Skeletal muscle tissue (tissue), 4 donors: ENCODE measurements around the gene KRT40. TPM values are rescaled to one million over a fixed set of nuclear protein-coding genes. Genes with fewer than 3 reads are reported as not detected.

Experiments
- H3K27ac ChIP-seq: one replicate; pipeline ENCODE4 v1.7.0; 2013; ENCODE audit warnings: mild to moderate bottlenecking, low read depth, low read length, inconsistent platforms
- H3K27me3 ChIP-seq, 3 donors: one replicate each; pipeline ENCODE4 v1.7.0; 2013; ENCODE audit warnings: low read length in 3 of 3; ENCODE audit not compliant: control insufficient read depth in 3 of 3, insufficient read depth in 3 of 3
- H3K36me3 ChIP-seq, 3 donors: one replicate each; pipeline ENCODE4 v1.7.0; 2013; ENCODE audit warnings: low read length in 3 of 3; ENCODE audit not compliant: control insufficient read depth in 3 of 3, insufficient read depth in 3 of 3
- H3K4me1 ChIP-seq, 3 donors: one replicate each; pipeline ENCODE4 v1.7.0; 2013; ENCODE audit warnings: low read length in 3 of 3, mild to moderate bottlenecking in 3 of 3; ENCODE audit not compliant: control insufficient read depth in 3 of 3, insufficient read depth in 3 of 3
- H3K4me3 ChIP-seq, 3 donors: one replicate each; pipeline ENCODE4 v1.7.0; 2013; ENCODE audit warnings: low read length in 3 of 3
- H3K9ac ChIP-seq, 3 donors: one replicate each; pipeline ENCODE4 v1.7.0; 2013; ENCODE audit warnings: low read length in 3 of 3, mild to moderate bottlenecking in 3 of 3, moderate library complexity in 2 of 3, low read depth in 1 of 3
- H3K9me3 ChIP-seq, 3 donors: one replicate each; pipeline ENCODE4 v1.7.0; 2013; ENCODE audit warnings: low read length in 3 of 3; ENCODE audit not compliant: control insufficient read depth in 3 of 3
- total RNA-seq: library from RNA; depleted of rRNA; stranded (reverse); fragments of >200 nt; gene quantifications from one replicate; pipeline ENCODE4 v1.2.3, GENCODE V29; 2014
- donor health status: Osteomylitis.

The KRT40 gene
- total RNA-seq, 1 donor from 2014 or later, result 6.3 TPM

DNA sequence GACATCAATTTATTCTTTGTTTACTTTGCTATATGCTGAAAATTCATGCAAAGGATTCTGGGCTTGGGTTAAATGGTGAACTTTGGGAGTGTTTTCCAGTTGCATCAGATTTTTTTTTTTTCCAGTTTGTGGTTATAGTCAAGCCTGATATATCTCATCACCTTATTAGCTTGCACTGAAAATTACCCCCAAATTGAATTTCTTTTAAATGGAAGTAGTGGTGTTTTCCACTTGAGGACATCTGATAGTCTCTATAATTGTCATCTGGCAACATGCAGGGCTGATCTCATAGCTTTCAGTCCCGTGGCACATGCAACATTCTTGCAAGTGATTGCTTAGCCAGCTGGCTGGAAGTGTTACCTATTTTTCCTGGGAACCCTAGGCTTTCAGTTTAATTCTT, 29.5 kb upstream of the KRT40 start:
- Histone ChIP-seq H3K9me3 (no peaks in the 10 kb centered on the region), H3K4me3 (no peak overlapping the region), H3K36me3 (no peaks in the 10 kb centered on the region), H3K27me3 (no peaks in the 10 kb centered on the region), H3K27ac (no peak overlapping the region), H3K9ac (no peak overlapping the region), H3K4me1 (peaks cover 0 to 6% (median 5%) of the 10 kb centered on the region in 3 donors)

DNA sequence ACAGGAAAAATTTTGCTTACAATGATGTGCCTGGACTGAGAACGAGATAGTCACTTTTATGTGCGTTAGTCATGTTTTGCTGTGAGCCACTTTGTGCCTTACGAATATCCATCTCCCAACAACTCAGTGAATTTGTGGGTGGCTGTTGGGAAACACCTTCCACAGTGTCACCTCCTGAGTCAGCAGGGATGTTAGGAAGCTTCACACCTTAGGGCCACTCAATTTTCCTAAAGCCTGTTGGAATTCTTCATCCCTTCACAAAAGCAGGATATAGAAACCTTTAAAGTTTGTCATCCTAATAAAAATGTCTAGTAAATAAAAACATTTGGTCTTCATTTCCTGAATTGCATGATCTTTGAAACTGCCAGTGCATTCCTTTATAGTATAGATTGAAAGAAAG, 29.1 kb upstream of the KRT40 start:
- no peak overlapping the region for H3K4me3 ChIP-seq
- H3K27ac ChIP-seq, result no peak overlapping the region
- peaks cover 0 to 6% (median 5%) of the 10 kb centered on the region in 3 donors for H3K4me1 ChIP-seq
- no peaks in the 10 kb centered on the region for H3K27me3 ChIP-seq
- no peaks in the 10 kb centered on the region for H3K36me3 ChIP-seq
- no peak overlapping the region for H3K9ac ChIP-seq
- no peaks in the 10 kb centered on the region for H3K9me3 ChIP-seq

GRCh38 chr17:41012326-41013120, 28.4 kb upstream of the KRT40 start:
- Histone ChIP-seq H3K27me3 (no peaks in the 10 kb centered on the region), H3K9ac (no peak overlapping the region), H3K4me1 (peaks cover 0 to 6% (median 5%) of the 10 kb centered on the region in 3 donors), H3K9me3 (no peaks in the 10 kb centered on the region), H3K36me3 (no peaks in the 10 kb centered on the region), H3K27ac (no peak overlapping the region), H3K4me3 (no peak overlapping the region)

- Histone ChIP-seq H3K9me3 (no peaks in the 10 kb centered on the region), H3K9ac (no peak overlapping the region), H3K27me3 (no peaks in the 10 kb centered on the region), H3K4me1 (peaks cover 0 to 6% (median 5%) of the 10 kb centered on the region in 3 donors), H3K27ac (no peak overlapping the region), H3K36me3 (no peaks in the 10 kb centered on the region), H3K4me3 (no peak overlapping the region)
Observed at GRCh38 chr17:41010441-41010840, 26.3 kb upstream of the KRT40 start.

- H3K27me3 ChIP-seq, result no peaks in the 10 kb centered on the region
- H3K4me1 ChIP-seq, result peaks cover 0 to 6% (median 5%) of the 10 kb centered on the region in 3 donors
- H3K27ac ChIP-seq, result no peak overlapping the region
- no peaks in the 10 kb centered on the region for H3K36me3 ChIP-seq
- no peaks in the 10 kb centered on the region for H3K9me3 ChIP-seq
- H3K4me3 ChIP-seq, result no peak overlapping the region
- H3K9ac ChIP-seq, result no peak overlapping the region
Observed at GRCh38 chr17:41009936-41010335, 25.8 kb upstream of the KRT40 start.

- Histone ChIP-seq H3K27me3 (peaks cover 0 to 2% (median 0%) of the 10 kb centered on the region in 3 donors), H3K4me1 (peaks cover 0 to 6% (median 5%) of the 10 kb centered on the region in 3 donors), H3K9me3 (no peaks in the 10 kb centered on the region), H3K27ac (no peak overlapping the region), H3K9ac (no peak overlapping the region), H3K36me3 (no peaks in the 10 kb centered on the region), H3K4me3 (no peak overlapping the region)
Observed at GRCh38 chr17:41009301-41009760, 25.2 kb upstream of the KRT40 start.

DNA sequence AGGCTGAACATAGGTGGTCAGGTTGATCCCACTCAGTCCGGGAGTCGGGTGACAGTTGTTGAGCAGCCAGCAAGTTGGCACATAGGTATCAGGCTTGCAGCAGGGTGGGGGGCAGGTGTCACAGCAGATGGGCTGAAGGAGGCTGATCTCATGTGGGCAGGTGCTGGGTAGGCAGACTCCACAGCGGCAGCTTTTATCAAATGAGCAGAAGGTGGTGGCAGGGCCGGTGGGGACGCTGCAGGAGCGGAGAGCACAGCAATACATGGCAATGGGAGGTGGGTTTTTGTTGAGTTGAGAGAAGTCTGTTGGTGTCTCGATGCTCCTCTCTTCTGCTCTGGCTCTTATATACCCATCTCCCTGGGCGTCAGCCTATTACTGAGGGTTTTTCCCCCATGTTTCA, 24.7 kb upstream of the KRT40 start, which contains the start of gene KRTAP3-1:
KRTAP3-1 (minus strand) TSS at position 318 of the 400 bp plus-strand sequence; CDS start at position 264, 54 bp downstream.
- no peak within 1 kb of the TSS for H3K4me3 ChIP-seq
- no peak within 1 kb of the TSS for H3K9ac ChIP-seq
- H3K9me3 ChIP-seq, result no peaks in the 10 kb centered on the region
- peaks cover 0 to 6% (median 5%) of the 10 kb centered on the region in 3 donors for H3K4me1 ChIP-seq
- H3K27me3 ChIP-seq, result peaks cover 0 to 3% (median 0%) of the 10 kb centered on the region in 3 donors
- no peaks in the 10 kb centered on the region for H3K36me3 ChIP-seq
- no peak within 1 kb of the TSS for H3K27ac ChIP-seq

GRCh38 chr17:41004397-41004796, 20.3 kb upstream of the KRT40 start:
- H3K36me3 ChIP-seq, result no peaks in the 10 kb centered on the region
- H3K4me3 ChIP-seq, result no peak overlapping the region
- H3K9me3 ChIP-seq, result no peaks in the 10 kb centered on the region
- no peaks in the 10 kb centered on the region for H3K4me1 ChIP-seq
- no peak overlapping the region for H3K9ac ChIP-seq
- H3K27ac ChIP-seq, result no peak overlapping the region
- H3K27me3 ChIP-seq, result peaks cover 0 to 6% (median 3%) of the 10 kb centered on the region in 3 donors

- Histone ChIP-seq H3K9ac (no peak overlapping the region), H3K27me3 (peaks cover 0 to 6% (median 3%) of the 10 kb centered on the region in 3 donors), H3K27ac (no peak overlapping the region), H3K36me3 (no peaks in the 10 kb centered on the region), H3K4me3 (no peak overlapping the region), H3K9me3 (no peaks in the 10 kb centered on the region), H3K4me1 (no peaks in the 10 kb centered on the region)
Observed at GRCh38 chr17:41003926-41004325, 19.8 kb upstream of the KRT40 start.

GRCh38 chr17:41002814-41003213, 18.7 kb upstream of the KRT40 start:
- Histone ChIP-seq H3K9me3 (no peaks in the 10 kb centered on the region), H3K9ac (no peak overlapping the region), H3K36me3 (no peaks in the 10 kb centered on the region), H3K4me1 (no peaks in the 10 kb centered on the region), H3K27me3 (peaks cover 0 to 6% (median 3%) of the 10 kb centered on the region in 3 donors), H3K27ac (no peak overlapping the region), H3K4me3 (no peak overlapping the region)
